GM12878 (cell line): ENCODE results near the gene OLFML2A. TPM values are rescaled to one million over a fixed set of nuclear protein-coding genes. Genes with fewer than 3 reads are reported as not detected.

Experiments used
- ATAC-seq: fragments of 200-7000 bp; cut with Tn5 transposase; 3 replicates; pipeline ENCODE4 v1.9.1; 2020; ENCODE audit warnings: mild to moderate bottlenecking, moderate library complexity
- BruUV-seq: library from RNA; stranded (reverse); fragments of 400-500 nt; replicated peaks from 2 replicates; lab custom pipeline; 2021; lab: Mats Ljungman, UMichigan
- CTCF ChIA-PET: fragments of 300-600 bp; sonication (Branson Sonifier 250); formaldehyde crosslinking; extraction: SDS; loops from one replicate; lab custom pipeline; 2021; ENCODE audit warnings: inconsistent platforms; lab: Yijun Ruan, JAX
- POLR2A ChIA-PET: fragments of 350-600 bp; formaldehyde crosslinking; extraction: SDS; loops from one replicate; lab custom pipeline; 2021; ENCODE audit warnings: inconsistent platforms; lab: Charles Lee
- RAD21 ChIA-PET: fragments of 300-600 bp; sonication (Branson Sonifier 250); formaldehyde crosslinking; loops from one replicate; lab custom pipeline; 2023; ENCODE audit warnings: antibody characterized with exemption; ENCODE audit not compliant: unreplicated experiment; lab: Charles Lee
- SMC1A ChIA-PET: fragments of 300-600 bp; sonication (Branson Sonifier 250); formaldehyde crosslinking; loops from one replicate; lab custom pipeline; 2023; ENCODE audit not compliant: unreplicated experiment, uncharacterized antibody; lab: Charles Lee
- DNase-seq: peaks from one replicate; pipeline ENCODE4 v3.0.0-alpha.2; 2011; ENCODE audit warnings: low read depth, low spot score
- FAIRE-seq: peaks from 3 replicates; lab custom pipeline; 2011; peaks lifted over from hg19 to GRCh38; lab: Jason Lieb, UNC
- H2AFZ ChIP-seq: 2 replicates; pipeline ENCODE4 v1.6.0; 2011; ENCODE audit warnings: low read depth, low read length, control low read depth; ENCODE audit not compliant: control insufficient read depth
- H3K27ac ChIP-seq: 2 replicates; pipeline ENCODE4 v1.5.1; 2011; ENCODE audit warnings: control low read depth; ENCODE audit not compliant: control insufficient read depth, insufficient read depth
- H3K27me3 ChIP-seq, 2 experiments: replicated peaks in 1 of 2; 2 replicates each; pipeline versions ENCODE4 v1.6.0 to v1.6.1; 2011; ENCODE audit warnings: low read length in 1 of 2; ENCODE audit not compliant: control insufficient read depth in 2 of 2, insufficient read depth in 2 of 2
- H3K36me3 ChIP-seq, 2 experiments: 2 replicates each; pipeline ENCODE4 v1.5.1; 2011; ENCODE audit warnings: low read length in 1 of 2; ENCODE audit not compliant: control insufficient read depth in 2 of 2, insufficient read depth in 2 of 2
- H3K4me1 ChIP-seq: 2 replicates; pipeline ENCODE4 v1.6.1; 2011; ENCODE audit warnings: mild to moderate bottlenecking, low read length, moderate library complexity, mixed read lengths; ENCODE audit not compliant: control insufficient read depth, insufficient read depth
- H3K4me2 ChIP-seq: 2 replicates; pipeline ENCODE4 v1.6.0; 2011; ENCODE audit warnings: control low read depth; ENCODE audit not compliant: control insufficient read depth, insufficient read depth
- H3K4me3 ChIP-seq: fragments of 200-600 bp; sonication (generic); 2 replicates; pipeline ENCODE4 v1.5.1; 2016
- H3K79me2 ChIP-seq: 2 replicates; pipeline ENCODE4 v1.6.0; 2011; ENCODE audit warnings: low read length; ENCODE audit not compliant: control insufficient read depth, insufficient read depth
- H3K9ac ChIP-seq: 2 replicates; pipeline ENCODE4 v1.8.0; 2011; ENCODE audit warnings: low read length, control low read depth, mixed read lengths; ENCODE audit not compliant: control insufficient read depth, insufficient read depth
- H3K9me3 ChIP-seq: replicated peaks from 3 replicates; pipeline ENCODE4 v1.5.1; 2011; ENCODE audit warnings: mild to moderate bottlenecking, low read length; ENCODE audit not compliant: control insufficient read depth, insufficient read depth
- H4K20me1 ChIP-seq: 2 replicates; pipeline ENCODE4 v1.6.0; 2011; ENCODE audit not compliant: control insufficient read depth, insufficient read depth
- CBFB ChIP-seq: IDR thresholded peaks from 2 replicates; pipeline ENCODE4 v1.6.1; 2016; ENCODE audit warnings: antibody characterized with exemption, low read depth
- HCFC1 ChIP-seq: fragments of 150-350 bp; IDR thresholded peaks from 2 replicates; pipeline ENCODE4 v1.6.1; 2014; ENCODE audit warnings: low read length
- HDAC2 ChIP-seq: fragments of 200-600 bp; sonication (generic); IDR thresholded peaks from 2 replicates; pipeline ENCODE4 v1.6.1; 2017
- IKZF2 ChIP-seq, 2 experiments: fragments of 450-650 bp; IDR thresholded peaks; 2 replicates each; pipeline ENCODE4 v1.6.1; 2017; ENCODE audit warnings: mild to moderate bottlenecking in 2 of 2, moderate library complexity in 2 of 2
- MTA2 ChIP-seq: fragments of 450-650 bp; IDR thresholded peaks from 2 replicates; pipeline ENCODE4 v1.6.1; 2016; ENCODE audit warnings: low read depth, mild to moderate bottlenecking, moderate library complexity
- NFYA ChIP-seq: IDR thresholded peaks from 2 replicates; pipeline ENCODE4 v1.6.1; 2011; ENCODE audit warnings: low read depth, mild to moderate bottlenecking, low read length, improper control_type of control experiment, borderline replicate concordance
- NR2C1 ChIP-seq: fragments of 450-650 bp; IDR thresholded peaks from 2 replicates; pipeline ENCODE4 v1.6.1; 2017; ENCODE audit warnings: antibody characterized with exemption, mild to moderate bottlenecking, moderate library complexity
- RAD21 ChIP-seq: IDR thresholded peaks from 2 replicates; pipeline ENCODE4 v1.6.1; 2011; ENCODE audit warnings: mild to moderate bottlenecking, low read depth, low read length, moderate library complexity; ENCODE audit not compliant: insufficient read depth
- SMC3 ChIP-seq: IDR thresholded peaks from 2 replicates; pipeline ENCODE4 v1.6.1; 2011; ENCODE audit warnings: low read length, improper control_type of control experiment, borderline replicate concordance
- SPI1 ChIP-seq: IDR thresholded peaks from 2 replicates; pipeline ENCODE4 v1.6.1; 2011; ENCODE audit warnings: low read depth, mild to moderate bottlenecking, low read length, moderate library complexity, borderline replicate concordance; ENCODE audit not compliant: insufficient read depth
- SREBF2 ChIP-seq: IDR thresholded peaks from 2 replicates; pipeline ENCODE4 v1.6.1; 2012; ENCODE audit warnings: mild to moderate bottlenecking, low read length
- STAT3 ChIP-seq: IDR thresholded peaks from 2 replicates; pipeline ENCODE4 v1.6.1; 2011; ENCODE audit warnings: low read depth, low read length, improper control_type of control experiment
- TCF3 ChIP-seq: IDR thresholded peaks from 2 replicates; pipeline ENCODE4 v1.6.1; 2012; ENCODE audit warnings: low read depth, mild to moderate bottlenecking, low read length, borderline replicate concordance; ENCODE audit not compliant: insufficient read depth
- ZNF207 ChIP-seq: fragments of 450-650 bp; IDR thresholded peaks from 2 replicates; pipeline ENCODE4 v1.6.1; 2014; ENCODE audit warnings: antibody characterized with exemption, mild to moderate bottlenecking, borderline replicate concordance
- ZNF384 ChIP-seq: IDR thresholded peaks from 2 replicates; pipeline ENCODE4 v1.6.1; 2012; ENCODE audit warnings: low read depth, mild to moderate bottlenecking, low read length, improper control_type of control experiment, borderline replicate concordance
- WGBS: methylation state at CpG from one replicate; pipeline ENCODE4 v1.1.6; 2016; ENCODE audit warnings: low lambda C conversion rate; ENCODE audit not compliant: insufficient replicate concordance, insufficient coverage; ENCODE audit errors: missing lambda C conversion rate; 5-methylcytosine and 5-hydroxymethylcytosine counted together
- in situ Hi-C: fragments of 300-500 bp; cut with MboI; formaldehyde crosslinking; loops from 9 replicates; pipeline ENCODE4 v1.14.3; 2018; ENCODE audit warnings: mixed read lengths
- intact Hi-C: fragments of 100-400 bp; cut with micrococcal nuclease; formaldehyde crosslinking; loops from one replicate; pipeline ENCODE4 v1.14.2; 2022; ENCODE audit not compliant: unreplicated experiment
- polyA plus RNA-seq, 11 experiments: library from polyadenylated mRNA; depleted of rRNA in 4 of 11; unstranded in 6 of 11; stranded (reverse) in 5 of 11; fragments of >200 nt; fragmentation: Nextera tagmentation in 4 of 11; fragmentation: Illumina TruSeq in 1 of 11; extraction: Ambion mirVana in 4 of 11; extraction: Trizol in 1 of 11; gene quantifications; 1 replicate in 1 of 11; 2 replicates in 10 of 11; pipeline versions ENCODE4 v1.2.1 to v1.2.3, GENCODE V29; 2011 to 2016; ENCODE audit warnings: inconsistent platforms in 2 of 11, missing spikeins in 2 of 11, low read depth in 1 of 11
- total RNA-seq, 4 experiments: library from RNA; depleted of rRNA in 3 of 4; stranded (reverse); fragments of >200 nt in 3 of 4; fragmentation: Illumina TruSeq in 1 of 4; extraction: Trizol in 1 of 4; gene quantifications; 2 replicates each; pipeline versions ENCODE4 v1.2.1 to v1.2.3, GENCODE V29; 2013 to 2021
- TF ChIP-seq, protein P1 (sequence below): fragments of 450-650 bp; IDR thresholded peaks from 2 replicates; pipeline ENCODE4 v1.6.1; 2017; ENCODE audit warnings: mild to moderate bottlenecking, moderate library complexity

OLFML2A gene
- total and polyA plus RNA-seq, 10 of the 15 experiments (the other 5 are each of a cell fraction or from before 2014, with no cell fraction given), result 0.02 to 0.13 (median 0.10) TPM; not detected in 4

DNA sequence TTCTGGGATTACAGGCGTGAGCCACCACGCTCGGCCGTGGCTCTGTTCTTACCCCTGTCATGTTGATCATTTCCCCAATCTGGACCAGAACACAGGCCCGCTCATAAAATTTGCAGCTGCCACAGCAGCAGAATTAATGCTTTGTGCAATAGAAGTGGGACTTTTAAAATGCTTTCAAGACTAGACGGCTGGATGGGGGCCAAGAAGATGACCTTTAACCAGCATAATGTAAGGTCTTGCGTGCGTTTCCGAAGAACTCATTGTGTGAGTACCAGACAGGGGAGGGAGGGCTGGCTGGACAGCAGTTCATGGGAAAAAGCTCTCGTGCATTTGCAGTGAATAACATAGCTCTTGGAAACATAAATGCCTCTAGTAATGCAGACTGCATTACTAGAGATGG is 72.9 kb downstream of the OLFML2A start:
- Histone ChIP-seq H3K79me2 (no peaks in the 10 kb centered on the region), H3K27ac (no peak overlapping the region), H2AFZ (no peak overlapping the region), H3K4me1 (peaks cover 5% of the 10 kb centered on the region), H3K27me3 (no peaks in the 10 kb centered on the region), H3K9ac (no peak overlapping the region), H4K20me1 (no peaks in the 10 kb centered on the region), H3K9me3 (no peaks in the 10 kb centered on the region), H3K36me3 (no peaks in the 10 kb centered on the region), H3K4me3 (no peak overlapping the region), H3K4me2 (no peak overlapping the region)
- ATAC-seq (no peak), FAIRE-seq (no peak), DNase-seq (no peak)
- no TSS peak for BruUV-seq
- in situ Hi-C loops, result loop anchor here (5.0 to 25.0 kb wide), 2 partner anchors 78 to 1938 kb away; partner anchors contain the start of genes NR6A1, RC3H2 and ZBTB6
- WGBS, result 67% methylated on average over 10 of the region's 10 CpGs
- SMC1A ChIA-PET, result interaction anchor here (12.1 kb wide), 1 partner anchor 77 kb away, joined by 233 read pairs; the partner anchor contains the start of genes NR6A1 and OLFML2A
- POLR2A ChIA-PET, result no interaction called here
- RAD21 ChIA-PET, result interaction anchor here (1.3 to 9.5 kb wide), 2 partner anchors 9 to 77 kb away, joined by 3 to 180 read pairs; partner anchors contain the start of gene NR6A1
- CTCF ChIA-PET, result interaction anchor here (5.2 to 26.5 kb wide), 2 partner anchors 8 to 74 kb away, joined by 49 to 575 read pairs; partner anchors contain the start of genes NR6A1 and OLFML2A
- TF ChIP-seq SPI1 (no peak), SREBF2 (no peak), ZNF384 (no peak), STAT3 (no peak), CBFB (no peak), SMC3 (no peak), NR2C1 (no peak), TCF3 (no peak), RAD21 (no peak), HCFC1 (no peak), ZNF207 (no peak), IKZF2 (IDR thresholded peaks at IDR 0.05) (no peak), HDAC2 (no peak), NFYA (no peak), MTA2 (no peak)
- TF ChIP-seq, protein P1, sequence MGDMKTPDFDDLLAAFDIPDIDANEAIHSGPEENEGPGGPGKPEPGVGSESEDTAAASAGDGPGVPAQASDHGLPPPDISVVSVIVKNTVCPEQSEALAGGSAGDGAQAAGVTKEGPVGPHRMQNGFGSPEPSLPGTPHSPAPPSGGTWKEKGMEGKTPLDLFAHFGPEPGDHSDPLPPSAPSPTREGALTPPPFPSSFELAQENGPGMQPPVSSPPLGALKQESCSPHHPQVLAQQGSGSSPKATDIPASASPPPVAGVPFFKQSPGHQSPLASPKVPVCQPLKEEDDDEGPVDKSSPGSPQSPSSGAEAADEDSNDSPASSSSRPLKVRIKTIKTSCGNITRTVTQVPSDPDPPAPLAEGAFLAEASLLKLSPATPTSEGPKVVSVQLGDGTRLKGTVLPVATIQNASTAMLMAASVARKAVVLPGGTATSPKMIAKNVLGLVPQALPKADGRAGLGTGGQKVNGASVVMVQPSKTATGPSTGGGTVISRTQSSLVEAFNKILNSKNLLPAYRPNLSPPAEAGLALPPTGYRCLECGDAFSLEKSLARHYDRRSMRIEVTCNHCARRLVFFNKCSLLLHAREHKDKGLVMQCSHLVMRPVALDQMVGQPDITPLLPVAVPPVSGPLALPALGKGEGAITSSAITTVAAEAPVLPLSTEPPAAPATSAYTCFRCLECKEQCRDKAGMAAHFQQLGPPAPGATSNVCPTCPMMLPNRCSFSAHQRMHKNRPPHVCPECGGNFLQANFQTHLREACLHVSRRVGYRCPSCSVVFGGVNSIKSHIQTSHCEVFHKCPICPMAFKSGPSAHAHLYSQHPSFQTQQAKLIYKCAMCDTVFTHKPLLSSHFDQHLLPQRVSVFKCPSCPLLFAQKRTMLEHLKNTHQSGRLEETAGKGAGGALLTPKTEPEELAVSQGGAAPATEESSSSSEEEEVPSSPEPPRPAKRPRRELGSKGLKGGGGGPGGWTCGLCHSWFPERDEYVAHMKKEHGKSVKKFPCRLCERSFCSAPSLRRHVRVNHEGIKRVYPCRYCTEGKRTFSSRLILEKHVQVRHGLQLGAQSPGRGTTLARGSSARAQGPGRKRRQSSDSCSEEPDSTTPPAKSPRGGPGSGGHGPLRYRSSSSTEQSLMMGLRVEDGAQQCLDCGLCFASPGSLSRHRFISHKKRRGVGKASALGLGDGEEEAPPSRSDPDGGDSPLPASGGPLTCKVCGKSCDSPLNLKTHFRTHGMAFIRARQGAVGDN, result no peak
- intact Hi-C loops, result loop anchor here (5.0 kb wide), 1 partner anchor 232 kb away; no protein-coding TSS in a partner anchor
